SU-DHL-6 (cell line): ENCODE data around the gene TYMS.

Source experiments
- H2AFZ ChIP-seq: fragments of 200-600 bp; sonication (generic); 2 replicates; pipeline ENCODE4 v1.6.1; 2014; ENCODE audit warnings: low read depth, mild to moderate bottlenecking, moderate library complexity, mixed read lengths, antibody characterized with exemption, low read length; ENCODE audit not compliant: severe bottlenecking
- H3F3A ChIP-seq: fragments of 200-600 bp; shearing (Covaris generic); 2 replicates; pipeline ENCODE4 v1.6.0; 2016; ENCODE audit warnings: antibody characterized with exemption, mild to moderate bottlenecking; ENCODE audit not compliant: insufficient read depth
- H3K27ac ChIP-seq: fragments of 200-600 bp; sonication (generic); 2 replicates; pipeline ENCODE4 v1.5.1; 2016; ENCODE audit warnings: low read depth, mild to moderate bottlenecking, low read length, moderate library complexity, mixed read lengths
- H3K27me3 ChIP-seq: fragments of 200-600 bp; sonication (generic), shearing (Covaris generic); 2 replicates; pipeline ENCODE4 v1.6.0; 2014; ENCODE audit warnings: mild to moderate bottlenecking, low read length
- H3K36me3 ChIP-seq: fragments of 200-600 bp; sonication (generic); 2 replicates; pipeline ENCODE4 v1.6.1; 2014; ENCODE audit warnings: mild to moderate bottlenecking, low read length, mixed read lengths
- H3K4me2 ChIP-seq: fragments of 300-600, 200-600 bp; shearing (Covaris generic), sonication (generic); 2 replicates; pipeline ENCODE4 v1.6.0; 2014; ENCODE audit warnings: low read length, low read depth, mild to moderate bottlenecking; ENCODE audit not compliant: poor library complexity, severe bottlenecking
- H3K4me3 ChIP-seq: fragments of 200-600 bp; sonication (generic); 2 replicates; pipeline ENCODE4 v1.5.1; 2014; ENCODE audit warnings: antibody characterized with exemption, low read length, mild to moderate bottlenecking, mixed read lengths; ENCODE audit not compliant: insufficient read depth, poor library complexity, severe bottlenecking
- H3K79me2 ChIP-seq: fragments of 200-600 bp; sonication (generic); 2 replicates; pipeline ENCODE4 v1.6.1; 2014; ENCODE audit warnings: mild to moderate bottlenecking, low read length, moderate library complexity; ENCODE audit not compliant: insufficient read depth
- H3K9ac ChIP-seq: fragments of 200-600 bp; sonication (generic); 2 replicates; pipeline ENCODE4 v1.7.0; 2014; ENCODE audit warnings: mild to moderate bottlenecking, low read length
- H3K9me2 ChIP-seq: fragments of 200-600 bp; sonication (generic); replicated peaks from 2 replicates; pipeline ENCODE4 v1.6.1; 2014; ENCODE audit warnings: low read length; ENCODE audit not compliant: insufficient read depth
- H3K9me3 ChIP-seq: fragments of 200-600 bp; sonication (generic); 2 replicates; pipeline ENCODE4 v1.6.1; 2014; ENCODE audit warnings: low read length, mixed read lengths; ENCODE audit not compliant: insufficient read depth
- H4K20me1 ChIP-seq: fragments of 200-600 bp; sonication (generic); 2 replicates; pipeline ENCODE4 v1.6.1; 2014; ENCODE audit warnings: low read depth, mild to moderate bottlenecking, antibody characterized with exemption, low read length, moderate library complexity, mixed read lengths
- EZH2phosphoT487 ChIP-seq: fragments of 200-600 bp; sonication (generic), shearing (Covaris generic); conservative IDR thresholded peaks from 2 replicates; pipeline ENCODE4 v1.6.1; 2018; ENCODE audit warnings: mild to moderate bottlenecking, antibody characterized with exemption, low read length, moderate library complexity, mixed read lengths
- TF ChIP-seq, protein P1 (sequence below): fragments of 200-600 bp; sonication (generic); IDR thresholded peaks from one replicate; pipeline ENCODE4 v1.5.1; 2017; ENCODE audit warnings: antibody characterized with exemption, mild to moderate bottlenecking, low read length, moderate library complexity; ENCODE audit not compliant: insufficient read depth, poor library complexity, severe bottlenecking

Gene TYMS

DNA sequence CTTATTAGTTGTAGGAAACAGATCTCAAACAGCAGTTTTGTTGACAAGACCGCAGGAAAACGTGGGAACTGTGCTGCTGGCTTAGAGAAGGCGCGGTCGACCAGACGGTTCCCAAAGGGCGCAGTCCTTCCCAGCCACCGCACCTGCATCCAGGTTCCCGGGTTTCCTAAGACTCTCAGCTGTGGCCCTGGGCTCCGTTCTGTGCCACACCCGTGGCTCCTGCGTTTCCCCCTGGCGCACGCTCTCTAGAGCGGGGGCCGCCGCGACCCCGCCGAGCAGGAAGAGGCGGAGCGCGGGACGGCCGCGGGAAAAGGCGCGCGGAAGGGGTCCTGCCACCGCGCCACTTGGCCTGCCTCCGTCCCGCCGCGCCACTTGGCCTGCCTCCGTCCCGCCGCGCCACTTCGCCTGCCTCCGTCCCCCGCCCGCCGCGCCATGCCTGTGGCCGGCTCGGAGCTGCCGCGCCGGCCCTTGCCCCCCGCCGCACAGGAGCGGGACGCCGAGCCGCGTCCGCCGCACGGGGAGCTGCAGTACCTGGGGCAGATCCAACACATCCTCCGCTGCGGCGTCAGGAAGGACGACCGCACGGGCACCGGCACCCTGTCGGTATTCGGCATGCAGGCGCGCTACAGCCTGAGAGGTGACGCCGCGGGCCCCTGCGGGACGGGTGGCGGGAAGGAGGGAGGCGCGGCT is at the start of gene TYMS:
TSS of gene TYMS (plus strand) at position 343 of the 690 bp plus-strand sequence. CDS start at position 433, 90 bp downstream.
- H2AFZ ChIP-seq = peak within 1 kb of the TSS; percentile 30
- peaks cover 32% of the 10 kb centered on the region for H3K36me3 ChIP-seq
- peaks cover 40% of the 10 kb centered on the region for H3K79me2 ChIP-seq
- H3K4me3 ChIP-seq = peak within 1 kb of the TSS; percentile 66
- no peak for TF ChIP-seq EZH2phosphoT487
- TF ChIP-seq, protein P1, sequence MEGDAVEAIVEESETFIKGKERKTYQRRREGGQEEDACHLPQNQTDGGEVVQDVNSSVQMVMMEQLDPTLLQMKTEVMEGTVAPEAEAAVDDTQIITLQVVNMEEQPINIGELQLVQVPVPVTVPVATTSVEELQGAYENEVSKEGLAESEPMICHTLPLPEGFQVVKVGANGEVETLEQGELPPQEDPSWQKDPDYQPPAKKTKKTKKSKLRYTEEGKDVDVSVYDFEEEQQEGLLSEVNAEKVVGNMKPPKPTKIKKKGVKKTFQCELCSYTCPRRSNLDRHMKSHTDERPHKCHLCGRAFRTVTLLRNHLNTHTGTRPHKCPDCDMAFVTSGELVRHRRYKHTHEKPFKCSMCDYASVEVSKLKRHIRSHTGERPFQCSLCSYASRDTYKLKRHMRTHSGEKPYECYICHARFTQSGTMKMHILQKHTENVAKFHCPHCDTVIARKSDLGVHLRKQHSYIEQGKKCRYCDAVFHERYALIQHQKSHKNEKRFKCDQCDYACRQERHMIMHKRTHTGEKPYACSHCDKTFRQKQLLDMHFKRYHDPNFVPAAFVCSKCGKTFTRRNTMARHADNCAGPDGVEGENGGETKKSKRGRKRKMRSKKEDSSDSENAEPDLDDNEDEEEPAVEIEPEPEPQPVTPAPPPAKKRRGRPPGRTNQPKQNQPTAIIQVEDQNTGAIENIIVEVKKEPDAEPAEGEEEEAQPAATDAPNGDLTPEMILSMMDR = no peak
- peak within 1 kb of the TSS; percentile 89 for H3K9ac ChIP-seq
- no peaks in the 10 kb centered on the region for H4K20me1 ChIP-seq
- H3K9me3 ChIP-seq = no peaks in the 10 kb centered on the region
- no peaks in the 10 kb centered on the region for H3F3A ChIP-seq
- H3K9me2 ChIP-seq = no peaks in the 10 kb centered on the region
- peak within 1 kb of the TSS; percentile 83 for H3K27ac ChIP-seq
- H3K4me2 ChIP-seq = peak within 1 kb of the TSS; percentile 98
- no peaks in the 10 kb centered on the region for H3K27me3 ChIP-seq

DNA sequence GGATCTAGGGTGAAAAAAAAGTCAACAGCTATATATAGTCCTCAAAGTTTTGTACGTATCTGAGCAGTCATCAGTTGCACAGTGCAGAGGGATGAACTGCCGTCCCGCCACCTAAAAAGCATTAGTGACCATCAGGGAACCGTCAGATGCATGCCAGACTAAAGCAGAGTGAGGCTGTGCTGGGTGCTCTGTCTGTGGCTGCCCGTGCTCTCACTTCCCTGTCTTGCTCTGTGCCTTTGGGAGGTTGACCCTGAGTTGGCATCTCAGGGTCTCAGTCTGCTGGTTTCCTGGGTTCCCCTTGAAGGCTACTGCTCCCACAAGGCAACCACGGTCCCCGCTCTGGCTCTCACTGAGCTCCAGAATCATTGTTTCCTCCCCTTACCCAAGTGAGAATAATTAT is 49.5 kb upstream of the TYMS start:
- Histone ChIP-seq H2AFZ (no peak overlapping the region), H3K27ac (no peak overlapping the region), H3K9me3 (no peaks in the 10 kb centered on the region), H3K9me2 (no peaks in the 10 kb centered on the region), H3F3A (no peaks in the 10 kb centered on the region), H3K27me3 (no peaks in the 10 kb centered on the region), H3K79me2 (no peaks in the 10 kb centered on the region), H3K4me3 (no peak overlapping the region), H3K36me3 (no peaks in the 10 kb centered on the region), H3K4me2 (no peak overlapping the region), H3K9ac (no peak overlapping the region), H4K20me1 (no peaks in the 10 kb centered on the region)
- TF ChIP-seq, protein P1 = no peak
- TF ChIP-seq EZH2phosphoT487 = no peak

DNA sequence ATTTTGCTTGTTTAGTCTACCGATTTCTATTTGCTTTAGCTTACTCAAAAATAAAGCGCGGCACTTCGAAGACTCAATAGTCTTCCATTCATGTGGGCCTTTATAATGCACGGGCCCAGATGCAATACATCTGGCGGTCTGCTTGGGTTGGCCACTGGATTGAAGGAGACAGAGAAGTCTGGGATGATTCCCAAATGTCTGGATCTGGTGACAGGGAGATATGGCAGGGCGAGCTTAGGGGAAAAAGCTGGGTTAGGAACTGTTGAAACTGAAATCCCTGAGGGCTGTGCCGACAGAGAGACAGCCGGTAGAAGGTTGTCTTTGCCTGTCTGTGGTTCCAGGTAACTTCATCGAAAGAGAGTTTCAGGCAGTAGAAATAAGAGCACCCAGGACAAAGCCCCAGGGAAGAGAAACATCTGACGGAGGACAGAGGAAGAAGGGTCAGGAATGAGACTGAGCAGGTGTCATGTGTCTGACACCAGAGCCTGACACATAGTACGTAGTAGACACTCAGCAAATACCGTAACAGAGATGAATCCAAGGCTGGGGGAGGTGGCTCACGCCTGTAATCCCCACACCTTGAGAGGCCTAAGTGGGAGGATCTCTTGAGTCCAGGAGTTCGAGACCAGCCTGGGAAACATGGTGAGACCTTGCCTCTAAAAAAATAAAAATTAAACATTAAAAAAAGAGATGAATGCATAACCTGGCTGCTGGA is 47.1 kb upstream of the TYMS start:
- Histone ChIP-seq H3K27ac (no peak overlapping the region), H3K9me2 (no peaks in the 10 kb centered on the region), H3K79me2 (no peaks in the 10 kb centered on the region), H4K20me1 (no peaks in the 10 kb centered on the region), H3K9me3 (no peaks in the 10 kb centered on the region), H2AFZ (no peak overlapping the region), H3K9ac (no peak overlapping the region), H3K27me3 (no peaks in the 10 kb centered on the region), H3K4me2 (no peak overlapping the region), H3F3A (no peaks in the 10 kb centered on the region), H3K36me3 (no peaks in the 10 kb centered on the region), H3K4me3 (no peak overlapping the region)
- TF ChIP-seq, protein P1 = no peak
- no peak for TF ChIP-seq EZH2phosphoT487
